PFSK-1 (cell line): ENCODE results near the gene PHYH.

ENCODE experiments used
- FOXP2 ChIP-seq: optimal IDR thresholded peaks from 2 replicates; pipeline ENCODE3; 2011; ENCODE audit warnings: borderline replicate concordance, control low read depth, inconsistent platforms; ENCODE audit not compliant: insufficient read depth; ENCODE audit errors: extremely low read length, extremely low read depth
- POLR2AphosphoS5 ChIP-seq: IDR thresholded peaks from 2 replicates; pipeline ENCODE4 v1.6.1; 2012; ENCODE audit warnings: low read depth, mild to moderate bottlenecking, control low read depth, low read length, moderate library complexity
- REST ChIP-seq, 2 experiments: IDR thresholded peaks; 2 replicates each; pipeline versions ENCODE4 v1.6.1 to v1.8.0; 2011 to 2012; ENCODE audit warnings: low read depth in 2 of 2, low read length in 2 of 2, control low read depth in 1 of 2, inconsistent platforms in 1 of 2, mild to moderate bottlenecking in 1 of 2, moderate library complexity in 1 of 2; ENCODE audit not compliant: insufficient read depth in 1 of 2
- SIN3A ChIP-seq: IDR thresholded peaks from 2 replicates; pipeline ENCODE4 v1.6.1; 2012; ENCODE audit warnings: mild to moderate bottlenecking, low read length, moderate library complexity, borderline replicate concordance; ENCODE audit not compliant: insufficient read depth
- TAF1 ChIP-seq: IDR thresholded peaks from 2 replicates; pipeline ENCODE4 v1.6.1; 2012; ENCODE audit warnings: low read length, control low read depth, borderline replicate concordance; ENCODE audit not compliant: insufficient read depth

The PHYH gene

GRCh38 chr10:13328613-13329012 is 28.7 kb upstream of the PHYH start:
- no peak for TF ChIP-seq POLR2AphosphoS5
- TF ChIP-seq FOXP2 = no peak
- TF ChIP-seq REST (IDR thresholded peaks at IDR 0.05; ENCODE audit: insufficient read depth in 1 of 2, low read depth in 2 of 2, low read length in 2 of 2) = no peak
- TF ChIP-seq TAF1 = no peak
- TF ChIP-seq SIN3A = no peak

GRCh38 chr10:13328126-13328525 is 28.3 kb upstream of the PHYH start:
- TF ChIP-seq TAF1 = no peak
- no peak for TF ChIP-seq FOXP2
- no peak for TF ChIP-seq REST (IDR thresholded peaks at IDR 0.05; ENCODE audit: insufficient read depth in 1 of 2, low read depth in 2 of 2, low read length in 2 of 2)
- no peak for TF ChIP-seq SIN3A
- TF ChIP-seq POLR2AphosphoS5 = no peak

- no peak for TF ChIP-seq SIN3A
- TF ChIP-seq POLR2AphosphoS5 = no peak
- no peak for TF ChIP-seq TAF1
- TF ChIP-seq REST (IDR thresholded peaks at IDR 0.05; ENCODE audit: insufficient read depth in 1 of 2, low read depth in 2 of 2, low read length in 2 of 2) = no peak
- no peak for TF ChIP-seq FOXP2
Observed at GRCh38 chr10:13327534-13327933, 27.7 kb upstream of the PHYH start.

- no peak for TF ChIP-seq REST (IDR thresholded peaks at IDR 0.05; ENCODE audit: insufficient read depth in 1 of 2, low read depth in 2 of 2, low read length in 2 of 2)
- TF ChIP-seq FOXP2 = no peak
- TF ChIP-seq POLR2AphosphoS5 = no peak
- TF ChIP-seq SIN3A = no peak
- TF ChIP-seq TAF1 = no peak
Observed at GRCh38 chr10:13322615-13323148, 22.8 kb upstream of the PHYH start.

- TF ChIP-seq FOXP2 (no peak), TAF1 (no peak), POLR2AphosphoS5 (no peak), SIN3A (no peak), REST (IDR thresholded peaks at IDR 0.05; ENCODE audit: insufficient read depth in 1 of 2, low read depth in 2 of 2, low read length in 2 of 2) (no peak)
Observed at GRCh38 chr10:13321576-13321975, 21.7 kb upstream of the PHYH start.
